Stimulated activated CD4-positive, alpha-beta T cell treated with anti-CD3 and anti-CD28 coated beads, TNF-alpha, amount 100 ng/mL, for 4 hours (primary cell): ENCODE measurements around the gene OR7G1.
"Not testable (repeated sequence)": the region's sequence is repeated elsewhere in the genome, so short reads cannot be mapped to it uniquely, and the experiment has no call there.

Experiments
- DNase-seq, 3 experiments: peaks; one replicate each; pipeline ENCODE4 v3.0.0-alpha.2; 2020; ENCODE audit warnings: low read depth in 3 of 3

Gene OR7G1

GRCh38 chr19:9076901-9077300 is 38.7 kb downstream of the OR7G1 start:
- DNase-seq, result no peak

DNA sequence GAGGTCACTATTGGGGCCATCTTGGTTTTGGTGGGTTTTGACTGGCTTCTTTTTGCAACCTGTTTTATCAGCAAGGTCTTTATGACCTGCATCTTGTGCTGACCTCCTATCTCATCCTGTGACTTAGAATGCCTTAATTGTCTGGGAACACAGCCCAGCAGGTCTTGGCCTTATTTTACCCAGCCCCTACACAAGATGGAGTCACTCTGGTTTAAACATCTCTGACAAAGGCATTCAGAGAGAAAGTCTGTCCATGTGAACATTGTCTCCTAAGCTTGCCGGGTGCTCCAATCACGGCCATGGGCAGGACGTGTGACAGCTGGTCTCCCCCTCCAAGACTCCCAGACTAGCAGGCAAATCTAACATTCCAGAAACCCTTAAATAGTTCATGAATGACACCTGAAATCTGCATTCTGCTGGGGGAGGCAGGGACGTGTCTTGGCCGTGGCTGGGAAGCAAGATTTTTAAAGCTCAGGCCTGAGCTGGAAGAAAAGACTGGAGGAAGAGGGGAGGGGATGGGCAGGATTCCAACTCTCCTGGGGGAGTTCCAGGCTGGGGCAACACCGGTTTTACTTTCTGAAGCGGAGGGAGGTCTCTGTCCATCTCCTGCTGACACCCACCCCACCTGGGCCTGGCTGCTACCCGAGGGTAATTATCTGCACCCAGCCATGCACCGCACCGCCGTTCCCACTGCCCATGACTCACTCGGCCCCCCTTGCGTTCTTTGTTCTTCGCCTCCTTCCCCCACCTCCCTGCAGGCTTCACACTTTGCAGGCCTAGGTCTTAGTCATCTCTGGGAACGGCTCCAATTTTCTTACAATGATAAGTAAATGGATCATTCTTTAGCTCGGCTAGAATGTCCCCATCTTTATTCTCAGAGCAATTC is 40.3 kb downstream of the OR7G1 start:
- DNase-seq, result no peak

DNA sequence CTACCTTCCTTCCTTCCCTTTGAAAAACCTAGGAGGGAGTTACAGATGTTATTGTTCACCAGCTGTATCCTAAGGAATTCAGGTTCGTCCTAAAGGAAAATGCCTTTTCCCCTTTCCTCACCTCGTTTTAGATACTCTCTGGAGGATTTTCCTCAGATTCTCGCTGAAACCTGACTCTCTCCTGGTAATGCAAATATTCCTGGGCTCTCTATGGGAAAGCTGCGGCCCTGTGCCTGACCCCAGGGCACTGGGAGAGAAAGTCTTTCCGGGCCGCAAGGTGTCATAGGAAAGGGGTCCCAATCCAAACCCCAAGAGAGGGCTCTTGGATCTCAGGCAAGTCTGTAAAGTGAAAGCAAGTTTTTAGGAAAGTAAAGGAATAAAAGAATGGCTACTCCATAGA is 41.8 kb downstream of the OR7G1 start:
- no peak for DNase-seq

DNA sequence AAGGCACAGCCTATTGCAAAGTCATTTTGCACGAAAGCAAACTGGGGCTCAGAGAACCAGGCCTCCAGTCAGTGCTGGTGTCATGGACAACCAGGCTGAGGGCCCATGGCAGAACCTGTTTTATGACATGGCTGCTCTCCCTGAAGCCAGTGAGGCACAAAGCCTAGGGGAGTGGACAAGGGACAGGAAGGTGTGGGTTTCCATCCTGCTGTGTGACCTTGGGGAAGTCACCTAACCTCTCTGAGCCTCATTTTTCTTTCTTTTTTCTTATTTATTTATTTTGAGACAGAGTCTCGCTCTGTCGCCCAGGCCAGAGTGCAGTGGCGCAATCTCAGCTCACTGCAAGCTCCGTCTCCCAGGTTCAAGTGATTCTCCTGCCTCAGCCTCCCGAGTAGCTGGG is 43.8 kb downstream of the OR7G1 start:
- DNase-seq, result not testable (repeated sequence)

DNA sequence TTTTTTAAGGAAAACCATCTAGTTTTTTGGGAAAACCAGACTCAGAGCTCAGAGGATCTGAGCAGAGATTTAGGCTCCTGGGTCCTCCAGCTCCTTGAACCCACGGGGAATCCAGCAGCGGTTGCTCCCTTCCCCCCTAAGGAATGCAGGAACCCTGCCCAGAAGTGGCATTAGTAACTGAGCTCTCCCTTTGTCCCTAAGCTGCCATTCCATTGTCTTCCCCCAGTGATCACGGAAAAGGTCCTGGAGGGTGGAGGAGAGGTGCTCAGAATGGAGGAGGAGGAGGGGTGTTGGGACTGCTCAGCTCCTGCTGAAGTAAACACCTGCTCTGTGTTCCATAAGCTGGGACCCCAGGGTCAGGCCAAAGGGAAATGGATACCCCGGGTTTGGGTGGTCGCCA is 45.5 kb downstream of the OR7G1 start:
- DNase-seq, result no peak

DNA sequence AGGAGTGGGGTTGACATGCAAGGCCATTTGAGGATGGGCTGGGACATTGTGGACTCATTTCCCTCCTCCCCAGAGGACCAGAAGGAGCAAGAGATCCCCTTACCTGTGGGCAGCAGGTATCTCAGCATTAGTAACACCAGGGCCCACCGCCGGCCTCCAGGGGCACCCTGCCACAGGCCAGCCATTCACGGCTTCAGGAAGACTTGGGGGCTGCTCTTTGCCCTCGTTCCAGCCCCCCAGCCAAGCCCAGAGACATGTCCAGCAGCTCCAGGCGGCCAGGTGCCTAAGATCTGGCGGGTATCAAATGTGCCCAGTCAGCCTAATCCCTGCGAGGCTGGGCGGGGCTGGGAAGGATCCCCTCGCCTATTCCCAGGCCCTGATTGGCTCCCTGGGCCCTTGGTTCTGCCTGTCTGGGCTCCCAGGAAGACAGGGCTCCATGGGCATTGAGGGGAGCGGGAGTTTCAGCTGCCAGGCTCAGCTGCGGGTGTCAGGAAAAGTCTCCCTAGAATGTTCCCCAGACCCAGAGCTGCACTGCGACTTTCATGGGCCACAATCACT is 50.0 kb downstream of the OR7G1 start:
- DNase-seq, result no peak
